ENCODE data around the gene SMIM41. TPM values are rescaled to one million over a fixed set of nuclear protein-coding genes. Genes with fewer than 3 reads are reported as not detected.
A peak's percentile ranks its signal among the peaks of the same experiment; 100 is the strongest.

Gene SMIM41
- total RNA-seq, 1 donor from 2014 or later: not detected

DNA sequence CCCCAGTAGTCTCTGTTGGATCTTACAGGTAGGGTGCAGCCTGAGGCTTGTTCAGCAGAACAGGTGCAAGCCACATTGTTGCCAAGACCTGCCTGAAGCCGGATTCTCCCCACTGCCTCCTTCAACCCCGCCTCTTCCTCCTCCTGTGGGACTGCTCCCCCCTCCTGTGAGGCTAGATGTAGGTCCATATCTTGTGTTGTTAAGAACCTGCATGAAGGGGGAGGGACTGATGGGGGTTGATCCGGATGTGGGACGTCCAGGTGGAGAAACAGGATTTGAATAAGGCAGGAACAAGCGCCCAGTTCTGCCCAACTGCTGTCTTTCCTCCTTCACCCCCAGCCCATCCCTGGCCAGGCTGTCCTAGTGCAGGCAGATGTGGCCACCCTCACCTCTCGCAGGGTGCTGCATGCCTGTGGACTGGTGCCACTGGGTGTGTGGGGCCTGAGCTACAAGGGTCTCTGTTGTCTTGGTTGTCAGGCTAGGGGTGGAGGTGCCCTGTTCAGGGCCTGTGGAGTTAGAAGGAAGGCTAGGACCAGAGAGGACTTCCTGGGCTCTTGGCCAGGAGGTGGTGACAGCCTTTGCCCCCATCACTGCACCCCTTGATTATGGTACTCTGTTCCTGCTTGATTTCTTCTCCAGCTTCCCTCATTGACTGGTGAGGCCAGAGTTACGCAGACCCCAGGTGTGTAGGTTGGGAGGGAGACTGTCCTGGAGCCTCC is 26.9 kb upstream of the SMIM41 start:
- DNase-seq (ENCODE audit: low read depth, low spot score): no peak
- Mint-ChIP-seq H3K36me3 (ENCODE audit: low read depth) (no peaks in the 10 kb centered on the region), H3K4me1 (peaks cover 40% of the 10 kb centered on the region), H3K27ac (ENCODE audit: unreplicated experiment) (no peak overlapping the region), H3K4me3 (peak overlapping the region; percentile 97), H3K9me3 (no peaks in the 10 kb centered on the region), H3K27me3 (ENCODE audit: low read depth) (peaks cover 3% of the 10 kb centered on the region)
- TF ChIP-seq, protein P1, sequence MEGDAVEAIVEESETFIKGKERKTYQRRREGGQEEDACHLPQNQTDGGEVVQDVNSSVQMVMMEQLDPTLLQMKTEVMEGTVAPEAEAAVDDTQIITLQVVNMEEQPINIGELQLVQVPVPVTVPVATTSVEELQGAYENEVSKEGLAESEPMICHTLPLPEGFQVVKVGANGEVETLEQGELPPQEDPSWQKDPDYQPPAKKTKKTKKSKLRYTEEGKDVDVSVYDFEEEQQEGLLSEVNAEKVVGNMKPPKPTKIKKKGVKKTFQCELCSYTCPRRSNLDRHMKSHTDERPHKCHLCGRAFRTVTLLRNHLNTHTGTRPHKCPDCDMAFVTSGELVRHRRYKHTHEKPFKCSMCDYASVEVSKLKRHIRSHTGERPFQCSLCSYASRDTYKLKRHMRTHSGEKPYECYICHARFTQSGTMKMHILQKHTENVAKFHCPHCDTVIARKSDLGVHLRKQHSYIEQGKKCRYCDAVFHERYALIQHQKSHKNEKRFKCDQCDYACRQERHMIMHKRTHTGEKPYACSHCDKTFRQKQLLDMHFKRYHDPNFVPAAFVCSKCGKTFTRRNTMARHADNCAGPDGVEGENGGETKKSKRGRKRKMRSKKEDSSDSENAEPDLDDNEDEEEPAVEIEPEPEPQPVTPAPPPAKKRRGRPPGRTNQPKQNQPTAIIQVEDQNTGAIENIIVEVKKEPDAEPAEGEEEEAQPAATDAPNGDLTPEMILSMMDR (conservative IDR thresholded peaks at IDR 0.05): no peak

DNA sequence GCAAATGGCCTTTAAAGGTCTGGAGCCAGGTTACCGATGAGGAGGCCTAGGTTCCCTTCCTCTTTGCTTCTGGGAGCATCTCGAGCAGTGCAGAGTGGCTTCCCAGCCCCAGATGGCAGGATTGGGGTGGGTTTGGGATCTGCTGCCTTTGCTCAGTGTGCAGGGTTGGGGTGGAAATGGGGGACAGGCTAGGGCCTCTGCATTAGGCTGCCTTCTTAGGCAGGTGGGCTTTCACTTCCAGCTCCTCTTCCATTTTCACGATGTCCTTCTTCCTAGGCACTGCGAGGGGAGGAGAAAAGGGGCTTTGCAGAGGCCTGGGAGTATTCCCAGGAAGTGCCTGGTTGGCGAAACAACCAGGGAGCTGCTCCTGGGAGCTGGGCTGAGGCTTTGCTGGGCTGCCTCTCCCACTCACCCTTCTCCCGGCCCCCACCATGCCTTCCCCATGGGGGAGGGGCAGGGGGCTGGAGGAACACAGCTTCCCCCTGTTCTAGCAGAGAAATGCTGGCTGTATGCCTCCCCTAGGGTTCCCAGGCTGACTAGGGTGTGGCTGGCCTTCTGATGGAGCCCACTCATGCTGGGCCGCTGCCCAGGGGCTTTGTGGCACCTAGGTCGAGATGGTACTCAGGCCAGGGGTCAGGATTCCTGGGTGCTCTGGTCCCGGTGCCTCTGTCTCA is 25.8 kb upstream of the SMIM41 start:
- H3K27ac Mint-ChIP-seq (ENCODE audit: unreplicated experiment): no peak overlapping the region
- DNase-seq (ENCODE audit: low read depth, low spot score): no peak
- H3K36me3 Mint-ChIP-seq (ENCODE audit: low read depth): no peaks in the 10 kb centered on the region
- TF ChIP-seq, protein P1 (conservative IDR thresholded peaks at IDR 0.05): no peak
- peaks cover 40% of the 10 kb centered on the region for H3K4me1 Mint-ChIP-seq
- H3K4me3 Mint-ChIP-seq: peak overlapping the region; percentile 97
- no peaks in the 10 kb centered on the region for H3K9me3 Mint-ChIP-seq
- peaks cover 3% of the 10 kb centered on the region for H3K27me3 Mint-ChIP-seq (ENCODE audit: low read depth)

DNA sequence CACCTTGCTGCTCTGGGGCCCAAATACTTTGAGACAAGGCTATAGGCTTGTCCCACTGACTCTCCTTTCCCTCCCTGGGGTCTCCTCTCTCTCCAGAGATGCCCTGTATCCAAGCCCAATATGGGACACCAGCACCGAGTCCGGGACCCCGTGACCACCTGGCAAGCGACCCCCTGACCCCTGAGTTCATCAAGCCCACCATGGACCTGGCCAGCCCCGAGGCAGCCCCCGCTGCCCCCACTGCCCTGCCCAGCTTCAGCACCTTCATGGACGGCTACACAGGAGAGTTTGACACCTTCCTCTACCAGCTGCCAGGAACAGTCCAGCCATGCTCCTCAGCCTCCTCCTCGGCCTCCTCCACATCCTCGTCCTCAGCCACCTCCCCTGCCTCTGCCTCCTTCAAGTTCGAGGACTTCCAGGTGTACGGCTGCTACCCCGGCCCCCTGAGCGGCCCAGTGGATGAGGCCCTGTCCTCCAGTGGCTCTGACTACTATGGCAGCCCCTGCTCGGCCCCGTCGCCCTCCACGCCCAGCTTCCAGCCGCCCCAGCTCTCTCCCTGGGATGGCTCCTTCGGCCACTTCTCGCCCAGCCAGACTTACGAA is 25.2 kb upstream of the SMIM41 start:
- Mint-ChIP-seq H3K4me1 (peaks cover 37% of the 10 kb centered on the region), H3K27me3 (ENCODE audit: low read depth) (peaks cover 3% of the 10 kb centered on the region), H3K4me3 (no peak overlapping the region), H3K27ac (ENCODE audit: unreplicated experiment) (peak overlapping the region; percentile 81), H3K36me3 (ENCODE audit: low read depth) (no peaks in the 10 kb centered on the region), H3K9me3 (no peaks in the 10 kb centered on the region)
- no peak for DNase-seq (ENCODE audit: low read depth, low spot score)
- TF ChIP-seq, protein P1 (conservative IDR thresholded peaks at IDR 0.05): no peak

DNA sequence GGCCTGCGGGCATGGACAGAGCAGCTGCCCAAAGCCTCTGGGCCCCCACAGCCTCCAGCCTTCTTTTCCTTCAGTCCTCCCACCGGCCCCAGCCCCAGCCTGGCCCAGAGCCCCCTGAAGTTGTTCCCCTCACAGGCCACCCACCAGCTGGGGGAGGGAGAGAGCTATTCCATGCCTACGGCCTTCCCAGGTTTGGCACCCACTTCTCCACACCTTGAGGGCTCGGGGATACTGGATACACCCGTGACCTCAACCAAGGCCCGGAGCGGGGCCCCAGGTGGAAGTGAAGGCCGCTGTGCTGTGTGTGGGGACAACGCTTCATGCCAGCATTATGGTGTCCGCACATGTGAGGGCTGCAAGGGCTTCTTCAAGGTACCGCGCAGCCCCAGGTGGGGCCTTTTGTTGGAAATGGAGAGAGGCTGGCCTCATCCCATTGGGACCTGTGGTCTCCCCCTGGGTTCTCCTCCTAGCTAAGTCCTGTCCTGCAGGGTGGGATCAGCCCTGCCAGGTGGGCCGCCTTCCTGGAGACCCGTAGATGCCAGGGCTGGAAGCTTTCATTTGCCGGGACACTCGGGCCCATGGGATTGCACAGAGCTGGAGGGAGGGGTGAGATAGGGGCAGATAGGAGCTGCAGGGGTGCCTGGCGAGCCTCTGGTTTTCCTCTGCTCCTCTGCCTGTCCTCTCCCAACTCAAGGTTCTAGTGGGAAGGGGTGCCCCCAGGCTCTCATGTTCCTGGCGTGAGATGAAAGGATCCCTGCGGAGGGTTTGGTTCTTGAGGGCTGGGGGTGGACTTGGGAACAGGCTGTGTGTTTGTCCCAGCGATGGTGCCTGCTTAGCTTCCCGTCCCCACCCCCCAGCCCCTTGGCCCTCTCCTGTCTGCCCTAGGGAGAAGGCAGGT is 24.4 kb upstream of the SMIM41 start:
- TF ChIP-seq, protein P1 (conservative IDR thresholded peaks at IDR 0.05): no peak

More for the DNA sequence above, 24.4 kb upstream of the SMIM41 start:
- Mint-ChIP-seq H3K9me3 (no peaks in the 10 kb centered on the region), H3K27me3 (ENCODE audit: low read depth) (peaks cover 3% of the 10 kb centered on the region), H3K4me3 (peak overlapping the region; percentile 54), H3K4me1 (peaks cover 33% of the 10 kb centered on the region), H3K27ac (ENCODE audit: unreplicated experiment) (no peak overlapping the region), H3K36me3 (ENCODE audit: low read depth) (no peaks in the 10 kb centered on the region)
- no peak for DNase-seq (ENCODE audit: low read depth, low spot score)
